ENCODE results near the gene ELF2.

ELF2 gene

DNA sequence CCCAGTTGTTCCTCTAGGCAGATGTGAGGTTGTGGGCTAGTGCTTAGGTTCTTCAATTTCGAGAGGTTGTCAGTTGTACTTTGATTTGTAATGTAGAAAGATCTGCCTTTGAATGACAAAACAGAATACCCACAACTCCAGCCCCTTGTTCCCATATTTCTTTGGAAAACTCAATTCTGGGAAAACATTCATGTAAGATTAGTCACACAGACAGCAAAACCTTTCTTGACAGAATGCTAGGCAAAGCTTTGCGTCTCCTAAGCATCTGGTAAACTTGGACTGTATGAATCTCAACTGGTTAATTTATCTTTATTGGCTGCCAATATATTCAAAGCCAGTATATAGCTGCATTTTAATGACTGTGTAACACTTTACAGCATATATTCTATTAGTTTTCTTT lies 126.6 kb downstream of the ELF2 start:
- no peak overlapping the region for H3K4me2 ChIP-seq (ENCODE audit: low read depth, low read length, poor library complexity, severe bottlenecking)
- peaks cover 81% of the 10 kb centered on the region for H3K36me3 ChIP-seq (ENCODE audit: insufficient read depth, low read length)
- H4K20me1 ChIP-seq (ENCODE audit: insufficient read depth, low read length, poor library complexity, severe bottlenecking) = peaks cover 6% of the 10 kb centered on the region
- TF ChIP-seq EZH2phosphoT487 (IDR thresholded peaks at IDR 0.05; ENCODE audit: borderline replicate concordance) = no peak
- TF ChIP-seq, protein P1, sequence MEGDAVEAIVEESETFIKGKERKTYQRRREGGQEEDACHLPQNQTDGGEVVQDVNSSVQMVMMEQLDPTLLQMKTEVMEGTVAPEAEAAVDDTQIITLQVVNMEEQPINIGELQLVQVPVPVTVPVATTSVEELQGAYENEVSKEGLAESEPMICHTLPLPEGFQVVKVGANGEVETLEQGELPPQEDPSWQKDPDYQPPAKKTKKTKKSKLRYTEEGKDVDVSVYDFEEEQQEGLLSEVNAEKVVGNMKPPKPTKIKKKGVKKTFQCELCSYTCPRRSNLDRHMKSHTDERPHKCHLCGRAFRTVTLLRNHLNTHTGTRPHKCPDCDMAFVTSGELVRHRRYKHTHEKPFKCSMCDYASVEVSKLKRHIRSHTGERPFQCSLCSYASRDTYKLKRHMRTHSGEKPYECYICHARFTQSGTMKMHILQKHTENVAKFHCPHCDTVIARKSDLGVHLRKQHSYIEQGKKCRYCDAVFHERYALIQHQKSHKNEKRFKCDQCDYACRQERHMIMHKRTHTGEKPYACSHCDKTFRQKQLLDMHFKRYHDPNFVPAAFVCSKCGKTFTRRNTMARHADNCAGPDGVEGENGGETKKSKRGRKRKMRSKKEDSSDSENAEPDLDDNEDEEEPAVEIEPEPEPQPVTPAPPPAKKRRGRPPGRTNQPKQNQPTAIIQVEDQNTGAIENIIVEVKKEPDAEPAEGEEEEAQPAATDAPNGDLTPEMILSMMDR (conservative IDR thresholded peaks at IDR 0.05; ENCODE audit: low read length) = no peak
- no peaks in the 10 kb centered on the region; the same call in 1 of the 2 replicates for H3F3A ChIP-seq (ENCODE audit: low read depth)
- H3K9me3 ChIP-seq (ENCODE audit: insufficient read depth, low read depth, low read length) = no peaks in the 10 kb centered on the region
- H2AFZ ChIP-seq (ENCODE audit: low read length) = no peak overlapping the region
- no peak overlapping the region for H3K9ac ChIP-seq (ENCODE audit: low read depth, low read length, poor library complexity, severe bottlenecking)
- H3K79me2 ChIP-seq (ENCODE audit: insufficient read depth, low read length) = peaks cover 16% of the 10 kb centered on the region; the same call in 1 of the 2 replicates
- no peaks in the 10 kb centered on the region for H3K9me2 ChIP-seq (replicated peaks; ENCODE audit: low read depth, low read length)
- H3K4me1 ChIP-seq (ENCODE audit: insufficient read depth, low read length, poor library complexity, severe bottlenecking) = no peaks in the 10 kb centered on the region
- no peak overlapping the region for H3K4me3 ChIP-seq (ENCODE audit: low read length, poor library complexity, severe bottlenecking)
- no peaks in the 10 kb centered on the region for H3K27me3 ChIP-seq (ENCODE audit: insufficient read depth, low read length, poor library complexity, severe bottlenecking)

DNA sequence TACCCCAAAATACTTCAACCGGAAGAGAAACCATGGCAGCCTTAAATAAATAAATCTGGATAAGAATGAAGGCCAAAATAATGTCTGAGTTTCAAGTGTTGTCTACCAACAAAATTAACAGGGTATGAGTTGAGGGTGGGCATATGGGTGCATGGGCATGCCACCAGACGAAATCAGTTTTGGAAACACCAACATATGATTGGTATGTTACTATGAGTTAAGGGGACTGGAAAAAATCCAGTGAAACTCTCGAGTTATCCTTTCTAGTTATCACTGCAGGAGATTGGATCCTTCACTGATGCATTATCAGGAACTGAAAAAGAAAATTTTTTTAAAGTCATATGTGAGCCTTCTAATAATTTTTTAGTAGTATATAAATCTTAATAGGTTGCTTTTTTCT lies 129.0 kb downstream of the ELF2 start:
- no peaks in the 10 kb centered on the region for H3K9me2 ChIP-seq (replicated peaks; ENCODE audit: low read depth, low read length)
- H3K4me1 ChIP-seq (ENCODE audit: insufficient read depth, low read length, poor library complexity, severe bottlenecking) = no peaks in the 10 kb centered on the region
- H3K27me3 ChIP-seq (ENCODE audit: insufficient read depth, low read length, poor library complexity, severe bottlenecking) = no peaks in the 10 kb centered on the region
- no peak overlapping the region for H3K4me3 ChIP-seq (ENCODE audit: low read length, poor library complexity, severe bottlenecking)
- H3F3A ChIP-seq (ENCODE audit: low read depth) = no peaks in the 10 kb centered on the region; the same call in 1 of the 2 replicates
- peaks cover 79% of the 10 kb centered on the region for H3K36me3 ChIP-seq (ENCODE audit: insufficient read depth, low read length)
- H4K20me1 ChIP-seq (ENCODE audit: insufficient read depth, low read length, poor library complexity, severe bottlenecking) = peaks cover 2% of the 10 kb centered on the region
- no peak overlapping the region for H3K4me2 ChIP-seq (ENCODE audit: low read depth, low read length, poor library complexity, severe bottlenecking)
- no peak overlapping the region for H2AFZ ChIP-seq (ENCODE audit: low read length)
- H3K79me2 ChIP-seq (ENCODE audit: insufficient read depth, low read length) = peaks cover 9% of the 10 kb centered on the region; the same call in 1 of the 2 replicates
- no peaks in the 10 kb centered on the region for H3K9me3 ChIP-seq (ENCODE audit: insufficient read depth, low read depth, low read length)
- H3K9ac ChIP-seq (ENCODE audit: low read depth, low read length, poor library complexity, severe bottlenecking) = no peak overlapping the region
- TF ChIP-seq, protein P1 (conservative IDR thresholded peaks at IDR 0.05; ENCODE audit: low read length) = no peak
- no peak for TF ChIP-seq EZH2phosphoT487 (IDR thresholded peaks at IDR 0.05; ENCODE audit: borderline replicate concordance)

DNA sequence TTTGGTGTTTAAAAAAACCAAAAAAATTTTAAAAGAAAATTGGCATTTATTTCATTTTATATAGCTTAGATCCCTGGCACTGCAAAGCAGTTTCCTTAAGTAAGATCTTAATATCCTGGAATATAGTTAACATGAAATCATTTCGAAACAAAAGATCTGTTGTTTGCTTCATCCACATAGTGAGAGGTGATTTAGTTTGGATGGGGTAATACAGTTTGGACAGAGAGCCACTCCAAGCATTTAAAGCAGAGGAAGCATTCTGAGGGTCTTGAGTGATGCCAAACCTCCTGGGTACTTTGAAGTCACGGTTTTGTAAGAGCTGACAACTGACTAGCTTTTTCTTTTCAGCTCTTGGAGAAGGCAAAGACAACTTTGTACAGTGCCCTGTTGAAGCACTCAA lies 132.7 kb downstream of the ELF2 start:
- peaks cover 64% of the 10 kb centered on the region for H3K36me3 ChIP-seq (ENCODE audit: insufficient read depth, low read length)
- H3K9me3 ChIP-seq (ENCODE audit: insufficient read depth, low read depth, low read length) = no peaks in the 10 kb centered on the region
- TF ChIP-seq, protein P1 (conservative IDR thresholded peaks at IDR 0.05; ENCODE audit: low read length) = no peak
- no peak for TF ChIP-seq EZH2phosphoT487 (IDR thresholded peaks at IDR 0.05; ENCODE audit: borderline replicate concordance)
- H3K9ac ChIP-seq (ENCODE audit: low read depth, low read length, poor library complexity, severe bottlenecking) = no peak overlapping the region
- H2AFZ ChIP-seq (ENCODE audit: low read length) = no peak overlapping the region
- no peaks in the 10 kb centered on the region for H3K27me3 ChIP-seq (ENCODE audit: insufficient read depth, low read length, poor library complexity, severe bottlenecking)
- no peaks in the 10 kb centered on the region for H3K9me2 ChIP-seq (replicated peaks; ENCODE audit: low read depth, low read length)
- H3K4me3 ChIP-seq (ENCODE audit: low read length, poor library complexity, severe bottlenecking) = no peak overlapping the region
- H3K79me2 ChIP-seq (ENCODE audit: insufficient read depth, low read length) = peaks cover 37% of the 10 kb centered on the region
- H3K4me2 ChIP-seq (ENCODE audit: low read depth, low read length, poor library complexity, severe bottlenecking) = no peak overlapping the region
- H3F3A ChIP-seq (ENCODE audit: low read depth) = no peaks in the 10 kb centered on the region
- H4K20me1 ChIP-seq (ENCODE audit: insufficient read depth, low read length, poor library complexity, severe bottlenecking) = peaks cover 22% of the 10 kb centered on the region
- H3K4me1 ChIP-seq (ENCODE audit: insufficient read depth, low read length, poor library complexity, severe bottlenecking) = peaks cover 5% of the 10 kb centered on the region
